GM18909 (cell line): ENCODE data around the gene ESRRA.

Source experiments
- ATAC-seq: cut with Tn5 transposase; IDR thresholded peaks from one replicate; pipeline ENCODE4 v1.9.1; 2021; ENCODE audit warnings: mild to moderate bottlenecking; ENCODE audit not compliant: unreplicated experiment, poor library complexity

Gene ESRRA

DNA sequence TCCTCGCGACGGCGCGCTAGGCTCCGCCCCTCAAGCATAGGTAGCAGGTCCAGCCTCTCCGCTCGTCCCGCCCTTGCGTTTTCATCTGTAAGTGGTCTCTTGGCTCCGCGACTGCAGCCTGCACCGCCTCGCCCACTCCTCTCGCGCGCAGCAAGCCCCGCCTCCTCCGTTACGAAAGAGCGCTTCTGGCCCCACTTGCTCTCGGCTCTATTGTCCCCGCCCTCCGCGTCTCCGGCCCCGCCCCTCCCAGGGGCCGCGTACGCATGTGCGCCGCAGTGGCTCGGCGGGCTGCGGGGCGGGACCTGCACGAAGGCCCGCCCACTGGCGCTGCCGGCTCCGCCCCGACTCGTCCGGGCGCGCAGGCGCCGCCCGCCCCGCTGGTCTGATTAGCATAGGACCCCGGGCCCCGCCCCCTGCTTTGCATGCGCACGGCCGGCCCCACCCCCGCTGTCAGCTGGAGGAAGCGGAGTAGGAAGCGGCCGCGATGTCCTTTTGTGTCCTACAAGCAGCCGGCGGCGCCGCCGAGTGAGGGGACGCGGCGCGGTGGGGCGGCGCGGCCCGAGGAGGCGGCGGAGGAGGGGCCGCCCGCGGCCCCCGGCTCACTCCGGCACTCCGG is at the start of gene ESRRA:
ESRRA (plus strand) TSS at position 450 of the 616 bp plus-strand sequence. CDS start 1,656 bp downstream, outside the sequence.
- ATAC-seq: peak; percentile 79

- no peak for ATAC-seq
Measured at GRCh38 chr11:64256300-64256699, 49.0 kb upstream of the ESRRA start.

- no peak for ATAC-seq
Measured at GRCh38 chr11:64258356-64258755, 47.0 kb upstream of the ESRRA start.

DNA sequence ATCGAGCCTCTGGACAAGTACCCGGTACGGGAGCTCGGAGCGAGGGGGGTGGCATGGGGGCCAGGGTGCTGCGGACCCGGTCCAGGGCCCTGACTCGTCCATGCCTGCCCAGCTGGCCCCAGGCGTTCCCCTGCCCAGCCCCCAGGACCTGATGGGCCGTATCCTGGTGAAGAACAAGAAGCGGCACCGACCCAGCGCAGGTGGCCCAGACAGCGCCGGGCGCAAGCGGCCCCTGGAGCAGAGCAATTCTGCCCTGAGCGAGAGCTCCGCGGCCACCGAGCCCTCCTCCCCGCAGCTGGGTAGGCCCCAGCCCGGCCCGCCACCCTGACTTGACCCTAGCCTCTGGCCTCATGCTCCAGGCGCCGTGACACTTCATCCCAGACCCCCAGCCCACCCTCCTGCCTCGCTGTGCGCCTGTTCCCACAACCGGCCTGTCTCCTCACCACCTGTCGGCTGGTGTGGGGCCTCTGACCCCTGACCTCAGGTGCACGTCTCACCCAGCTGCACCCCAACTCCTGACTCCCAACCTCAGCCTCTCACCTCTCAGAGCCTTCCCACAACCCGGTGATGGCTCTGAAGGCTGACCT is 46.3 kb upstream of the ESRRA start:
- ATAC-seq: no peak

DNA sequence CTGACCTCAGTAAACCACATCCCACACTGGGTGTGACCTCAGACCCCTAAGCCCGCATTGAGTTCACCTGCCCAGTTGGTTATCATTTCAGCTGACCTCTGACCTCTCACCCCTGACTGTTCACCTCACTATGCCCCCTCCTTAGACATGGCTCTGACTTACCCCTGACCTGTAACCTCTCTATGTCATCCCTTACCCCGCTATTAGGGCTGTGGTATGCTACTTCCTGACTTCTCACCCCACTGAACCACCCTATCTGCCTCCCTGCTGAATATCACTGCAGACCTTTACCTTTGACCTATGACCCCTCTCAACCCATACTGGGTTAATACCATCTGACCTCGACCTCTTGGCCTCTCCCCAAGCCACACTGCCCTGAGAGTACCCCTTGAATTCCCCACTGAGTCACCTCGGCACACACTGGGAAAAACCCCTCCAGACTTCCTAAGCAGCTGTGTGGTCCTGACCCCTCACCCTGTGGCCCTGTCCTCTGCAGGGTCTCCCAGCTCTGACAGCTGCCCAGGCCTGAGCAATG is 45.7 kb upstream of the ESRRA start:
- ATAC-seq: no peak

DNA sequence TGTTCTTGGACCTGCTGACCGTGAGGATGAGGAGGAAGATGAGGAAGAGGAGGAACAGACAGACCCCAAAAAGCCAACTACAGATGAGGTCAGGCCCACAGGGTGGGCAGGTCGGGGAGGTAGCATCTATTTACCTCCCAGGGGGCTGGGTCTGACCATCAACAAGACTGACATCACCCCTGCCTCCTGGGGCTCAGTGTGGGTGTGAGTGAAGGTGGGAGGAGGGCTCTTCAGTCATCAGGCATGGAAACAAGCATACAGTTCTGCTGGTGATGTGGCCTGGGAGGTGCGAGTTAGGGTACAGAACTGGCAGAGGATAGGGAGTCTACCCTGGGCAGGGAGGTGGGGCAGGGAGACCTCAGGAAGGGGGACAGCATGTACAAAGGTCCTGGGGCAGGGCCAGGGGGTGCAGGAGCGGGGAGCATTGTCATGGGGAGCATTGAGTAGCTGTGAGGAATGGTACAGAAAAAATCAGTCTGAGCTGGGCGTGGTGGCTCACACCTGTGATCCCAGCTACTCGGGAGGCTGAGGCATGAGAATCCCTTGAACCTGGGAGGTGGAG is 45.1 kb upstream of the ESRRA start:
- ATAC-seq: no peak

DNA sequence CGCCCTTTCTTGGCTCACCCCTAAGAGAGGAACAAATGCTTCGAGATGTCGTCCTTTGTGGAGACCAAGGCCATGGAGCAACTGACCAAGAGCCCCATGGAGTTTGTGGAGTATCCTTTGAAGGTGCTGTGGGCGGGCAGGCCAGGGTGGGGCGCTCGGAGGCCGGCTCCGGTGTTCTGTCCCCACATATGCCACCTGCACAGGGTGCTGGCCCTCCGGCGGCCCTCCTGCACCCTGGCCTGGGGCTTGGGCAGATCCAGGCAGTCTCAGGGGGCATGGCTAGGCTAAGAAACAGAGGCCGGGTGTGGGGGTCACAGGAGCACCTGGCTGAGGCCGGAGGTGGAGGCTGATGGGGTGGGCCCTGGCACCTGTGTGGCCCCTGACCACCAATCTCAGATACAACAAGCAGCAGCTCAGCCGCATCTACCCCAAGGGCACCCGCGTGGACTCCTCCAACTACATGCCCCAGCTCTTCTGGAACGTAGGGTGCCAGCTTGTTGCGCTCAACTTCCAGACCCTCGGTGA is 43.7 kb upstream of the ESRRA start:
- ATAC-seq: no peak

- ATAC-seq: no peak
Measured at GRCh38 chr11:64262271-64263002, 42.9 kb upstream of the ESRRA start.

GRCh38 chr11:64263021-64263946 is 42.0 kb upstream of the ESRRA start:
- ATAC-seq: no peak

GRCh38 chr11:64263947-64264317 is 41.4 kb upstream of the ESRRA start:
- no peak for ATAC-seq

DNA sequence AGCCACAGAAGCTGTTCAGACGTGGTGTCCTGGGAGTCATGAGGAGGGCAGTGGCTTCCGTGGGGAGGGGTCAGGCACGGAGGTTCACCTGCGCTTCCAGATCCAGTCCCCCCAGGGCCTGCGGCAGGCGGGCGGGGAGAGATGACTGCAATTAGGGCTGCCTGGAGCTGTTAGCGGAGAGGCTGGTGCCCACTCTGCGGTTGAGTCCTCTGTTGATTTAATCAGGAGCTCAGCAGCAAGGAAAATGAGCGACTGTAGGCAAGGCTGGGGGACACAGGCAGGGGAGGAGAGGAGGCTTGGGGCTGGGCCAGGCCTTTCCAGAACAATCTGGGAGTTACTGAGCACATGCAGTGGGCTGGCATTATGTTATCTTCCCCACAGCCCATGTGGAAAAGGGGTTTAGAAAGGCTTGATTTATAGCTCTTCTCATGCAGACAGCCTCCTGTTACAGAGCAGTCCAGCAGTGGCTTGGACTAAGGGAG is 40.9 kb upstream of the ESRRA start:
- no peak for ATAC-seq

DNA sequence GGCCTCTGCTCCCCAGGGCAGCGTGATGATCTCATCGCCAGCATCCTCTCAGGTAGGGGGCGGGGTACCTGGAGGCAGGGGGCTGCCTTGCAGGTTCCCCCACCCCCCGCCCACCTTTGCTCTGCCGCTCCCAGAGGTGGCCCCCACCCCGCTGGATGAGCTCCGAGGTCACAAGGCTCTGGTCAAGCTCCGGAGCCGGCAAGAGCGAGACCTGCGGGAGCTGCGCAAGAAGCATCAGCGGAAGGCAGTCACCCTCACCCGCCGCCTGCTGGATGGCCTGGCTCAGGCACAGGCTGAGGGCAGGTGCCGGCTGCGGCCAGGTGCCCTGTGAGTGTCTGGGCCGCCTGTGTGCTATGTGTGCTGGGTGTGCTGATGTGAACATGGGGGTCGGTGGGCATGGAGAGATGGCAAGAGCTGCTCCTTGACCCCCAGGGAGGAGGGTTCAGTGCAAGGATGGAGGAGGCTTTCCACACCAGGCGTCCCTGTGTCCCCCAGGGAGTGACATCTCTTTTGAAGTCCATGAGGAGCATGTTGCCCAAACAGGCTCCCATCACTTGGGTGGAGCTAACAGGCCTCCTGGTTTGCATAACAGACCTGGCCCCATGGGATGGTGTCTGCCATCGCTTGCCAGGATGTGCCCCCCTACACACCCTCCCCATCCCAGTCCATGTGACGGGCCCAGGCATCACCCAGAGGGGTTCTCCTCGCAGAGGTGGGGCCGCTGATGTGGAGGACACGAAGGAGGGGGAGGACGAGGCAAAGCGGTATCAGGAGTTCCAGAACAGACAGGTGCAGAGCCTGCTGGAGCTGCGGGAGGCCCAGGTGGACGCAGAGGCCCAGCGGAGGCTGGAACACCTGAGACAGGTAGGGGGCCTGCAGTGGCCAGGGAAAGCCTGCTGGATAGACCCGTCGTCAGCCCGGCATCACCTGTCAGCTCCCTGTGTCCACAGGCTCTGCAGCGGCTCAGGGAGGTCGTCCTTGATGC is 39.9 kb upstream of the ESRRA start:
- no peak for ATAC-seq

- ATAC-seq: no peak
Measured at GRCh38 chr11:64266339-64266738, 39.0 kb upstream of the ESRRA start.

GRCh38 chr11:64267207-64267945 is 37.9 kb upstream of the ESRRA start:
- no peak for ATAC-seq

- ATAC-seq: no peak
Measured at GRCh38 chr11:64268025-64268892, 37.1 kb upstream of the ESRRA start.

GRCh38 chr11:64268893-64269539 is 36.3 kb upstream of the ESRRA start:
- ATAC-seq: peak; percentile 16
